ENCODE data around the gene CLBA1. TPM values are rescaled to one million over a fixed set of nuclear protein-coding genes. Genes with fewer than 3 reads are reported as not detected.

CLBA1 gene
- total RNA-seq, 4 donors from 2014 or later, result 2.4 to 8.8 (median 5.8) TPM

- H3K9me3 ChIP-seq, result no peaks in the 10 kb centered on the region
- no peak overlapping the region for H3K27ac ChIP-seq
- 100% methylated on average over 1 of the region's 3 CpGs; no CpG with 5 or more reads in 1 of the 2 donors for WGBS, 2 donors (ENCODE audit: low coverage in 1 of 2)
- ATAC-seq, result no peak
- peaks cover 0 to 25% of the 10 kb centered on the region in 2 donors for H3K36me3 ChIP-seq
- no peak overlapping the region for H3K4me3 ChIP-seq
- H3K27me3 ChIP-seq, result no peaks in the 10 kb centered on the region
- no peaks in the 10 kb centered on the region for H3K4me1 ChIP-seq
- TF ChIP-seq CTCF (IDR thresholded peaks at IDR 0.05) (no peak), POLR2AphosphoS5 (IDR thresholded peaks at IDR 0.05) (no peak), EP300 (IDR thresholded peaks at IDR 0.05) (no peak), POLR2A (IDR thresholded peaks at IDR 0.05) (no peak)
Measured at GRCh38 chr14:104999361-104999760, 13.8 kb downstream of the CLBA1 start.

GRCh38 chr14:105005329-105005928 lies 19.8 kb downstream of the CLBA1 start:
- Histone ChIP-seq H3K27ac (no peak overlapping the region), H3K4me3 (no peak overlapping the region), H3K4me1 (no peaks in the 10 kb centered on the region), H3K36me3 (peaks cover 0 to 43% of the 10 kb centered on the region in 2 donors), H3K27me3 (no peaks in the 10 kb centered on the region), H3K9me3 (no peaks in the 10 kb centered on the region)
- ATAC-seq, result no peak
- TF ChIP-seq EP300 (IDR thresholded peaks at IDR 0.05) (no peak), POLR2AphosphoS5 (IDR thresholded peaks at IDR 0.05) (no peak), CTCF (IDR thresholded peaks at IDR 0.05) (no peak), POLR2A (IDR thresholded peaks at IDR 0.05) (no peak)
- WGBS, 2 donors (ENCODE audit: low coverage in 1 of 2), result 80 to 96% methylated on average over 1 to 4 of the region's 20 CpGs

- Histone ChIP-seq H3K4me3 (no peak overlapping the region), H3K27ac (no peak overlapping the region), H3K9me3 (no peaks in the 10 kb centered on the region), H3K36me3 (peaks cover 0 to 50% of the 10 kb centered on the region in 2 donors), H3K4me1 (no peaks in the 10 kb centered on the region), H3K27me3 (no peaks in the 10 kb centered on the region)
- no peak for TF ChIP-seq POLR2AphosphoS5 (IDR thresholded peaks at IDR 0.05)
- no peak for TF ChIP-seq POLR2A (IDR thresholded peaks at IDR 0.05)
- TF ChIP-seq CTCF (IDR thresholded peaks at IDR 0.05), result no peak
- no peak for TF ChIP-seq EP300 (IDR thresholded peaks at IDR 0.05)
- ATAC-seq, result no peak
- no CpG with 5 or more reads among the region's 21 CpGs for WGBS, 2 donors (ENCODE audit: low coverage in 1 of 2)
Measured at GRCh38 chr14:105005929-105006830, 20.6 kb downstream of the CLBA1 start.

GRCh38 chr14:105006831-105007592 lies 21.4 kb downstream of the CLBA1 start:
- no peak overlapping the region for H3K27ac ChIP-seq
- H3K9me3 ChIP-seq, result no peaks in the 10 kb centered on the region
- peaks cover 0 to 58% of the 10 kb centered on the region in 2 donors for H3K36me3 ChIP-seq
- H3K4me3 ChIP-seq, result no peak overlapping the region
- H3K27me3 ChIP-seq, result no peaks in the 10 kb centered on the region
- ATAC-seq, result no peak
- TF ChIP-seq EP300 (IDR thresholded peaks at IDR 0.05) (no peak), CTCF (IDR thresholded peaks at IDR 0.05) (no peak), POLR2AphosphoS5 (IDR thresholded peaks at IDR 0.05) (no peak), POLR2A (IDR thresholded peaks at IDR 0.05) (no peak)
- WGBS, 2 donors (ENCODE audit: low coverage in 1 of 2), result 80% methylated on average over 1 of the region's 21 CpGs; no CpG with 5 or more reads in 1 of the 2 donors
- peaks cover 0 to 4% (median 0%) of the 10 kb centered on the region in 3 donors for H3K4me1 ChIP-seq

Data from gastroesophageal sphincter (tissue), 4 donors.